Cortex of kidney (tissue), 1 donor: ENCODE measurements around the gene NPL.
A peak's percentile ranks its signal among the peaks of the same experiment; 100 is the strongest.

Experiments used
- DNase-seq: peaks from one replicate; lab custom pipeline; 2025; lab: John Stamatoyannopoulos, UW

NPL gene

DNA sequence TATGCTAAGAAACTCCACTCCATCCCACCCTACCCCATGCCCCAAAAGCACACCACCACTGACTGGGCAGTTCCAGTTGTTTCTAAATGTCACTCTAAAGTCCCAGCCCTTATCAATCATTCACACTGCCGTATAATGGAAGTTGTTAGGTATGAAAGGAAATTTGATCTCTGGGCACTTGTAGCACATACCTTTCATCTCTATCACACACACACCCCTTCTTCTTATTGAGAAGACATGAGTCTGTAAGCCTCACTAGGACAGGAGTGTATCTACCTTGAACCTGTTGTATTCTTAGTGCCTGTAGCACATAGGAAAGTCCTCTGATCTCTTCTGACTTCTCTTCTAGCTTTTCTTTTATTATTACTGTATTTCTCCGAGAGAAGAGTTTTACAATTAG, 27.3 kb downstream of the NPL start:
- no peak for DNase-seq

DNA sequence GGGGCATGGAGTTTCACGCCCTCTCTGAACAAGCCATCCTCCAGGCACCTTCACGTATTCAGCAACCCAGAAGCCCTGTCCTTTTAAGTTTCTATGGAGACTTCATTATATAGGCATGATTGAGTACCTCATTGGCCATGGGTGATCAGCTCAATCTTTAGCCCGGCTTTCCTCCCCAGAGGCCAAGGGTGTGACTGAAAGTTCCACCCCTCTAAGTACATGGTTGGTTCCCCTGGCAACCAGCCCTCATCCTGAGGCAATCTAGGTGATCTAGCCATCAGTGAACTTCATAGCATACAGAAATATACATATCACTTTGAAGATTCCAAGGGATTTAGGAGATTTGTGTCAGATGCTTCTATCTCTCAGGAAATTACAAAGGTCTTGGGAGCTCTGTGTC, 28.2 kb downstream of the NPL start:
- no peak for DNase-seq

DNA sequence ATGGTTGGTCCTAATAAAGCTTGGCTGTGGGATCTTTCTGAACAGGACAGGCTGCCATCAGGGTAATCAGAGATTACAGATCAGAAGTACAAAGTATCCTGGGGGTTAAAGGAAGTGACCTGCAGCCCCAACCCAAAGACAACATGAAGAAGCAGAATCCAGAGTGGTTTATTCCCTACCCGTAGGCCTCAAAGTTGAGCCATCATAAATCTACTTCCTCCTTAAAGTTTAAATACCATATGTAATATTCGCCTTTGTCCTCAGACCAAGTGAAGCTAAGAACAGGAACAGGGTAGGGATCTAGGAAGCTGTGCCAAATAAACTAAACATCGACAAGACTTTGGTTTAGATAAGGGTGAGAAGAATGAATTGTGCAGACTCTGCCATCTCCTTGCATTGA, 33.6 kb downstream of the NPL start:
- DNase-seq, result no peak

DNA sequence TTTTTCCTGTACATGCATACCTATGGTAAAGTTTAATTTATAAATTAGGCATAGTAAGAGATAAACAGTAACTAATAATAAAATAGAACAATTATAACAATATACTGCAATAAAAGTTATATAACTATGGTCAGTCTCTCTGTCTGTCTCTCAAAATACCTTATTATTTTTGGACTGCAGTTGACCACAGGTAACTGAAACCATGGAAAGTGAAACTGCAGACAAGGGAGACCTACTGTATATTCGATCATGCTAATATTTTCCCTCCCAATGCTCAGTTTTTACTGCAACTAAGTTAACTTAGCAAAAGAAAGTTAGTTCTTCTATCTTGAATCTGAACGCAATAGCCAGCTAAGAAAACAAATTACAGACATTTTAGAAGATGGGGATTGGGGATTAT, 37.3 kb downstream of the NPL start:
- no peak for DNase-seq

DNA sequence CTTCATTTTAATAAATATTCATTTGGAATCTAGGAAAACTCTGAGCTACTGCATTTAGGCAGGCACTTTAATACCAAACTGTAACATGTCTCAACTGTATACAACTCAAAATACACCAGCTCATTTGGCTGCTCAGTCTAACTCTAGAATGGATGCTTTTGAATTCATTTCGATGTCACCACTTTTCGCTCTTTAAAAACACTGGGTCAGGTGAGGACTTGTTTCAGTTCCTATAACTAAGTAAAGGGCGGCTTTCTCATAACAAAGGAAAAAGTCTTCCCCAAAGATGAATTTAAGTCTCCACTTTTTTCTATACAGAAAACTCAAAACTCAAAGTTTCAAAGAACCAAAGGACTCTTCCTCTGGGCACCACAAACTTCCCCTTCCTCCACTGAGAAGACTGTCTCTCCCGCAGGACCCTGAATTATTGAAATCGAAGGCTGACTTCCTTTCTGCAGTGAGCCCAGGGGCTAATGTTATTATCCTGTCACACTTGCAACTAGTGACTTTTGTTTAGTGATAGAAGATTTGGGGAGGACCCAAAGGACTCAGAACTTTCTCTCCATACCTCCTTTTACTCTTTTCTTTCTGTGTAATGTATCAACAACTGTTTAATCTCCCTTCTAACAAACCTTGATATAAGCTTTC, 39.8 kb downstream of the NPL start:
- DNase-seq, result no peak

DNA sequence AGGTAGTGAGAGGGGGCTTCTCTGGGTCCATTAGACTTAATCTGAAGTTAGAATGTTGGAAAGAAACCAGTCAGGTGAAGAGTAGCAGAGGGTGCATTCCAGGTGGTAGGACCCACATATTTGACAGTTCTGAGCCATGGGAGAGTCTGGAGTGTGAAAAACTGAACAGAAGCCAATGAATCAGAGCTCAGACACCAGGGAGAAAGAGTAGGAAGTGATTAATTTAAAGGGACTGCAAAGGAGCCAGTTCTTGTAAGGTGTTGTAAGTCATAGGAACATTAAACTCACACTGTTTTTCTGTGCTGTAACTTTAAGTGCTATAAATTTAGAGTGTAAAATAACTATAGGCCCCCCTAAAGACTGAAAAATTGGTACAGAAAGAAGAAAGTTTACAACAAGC, 43.7 kb downstream of the NPL start:
- DNase-seq, result no peak

DNA sequence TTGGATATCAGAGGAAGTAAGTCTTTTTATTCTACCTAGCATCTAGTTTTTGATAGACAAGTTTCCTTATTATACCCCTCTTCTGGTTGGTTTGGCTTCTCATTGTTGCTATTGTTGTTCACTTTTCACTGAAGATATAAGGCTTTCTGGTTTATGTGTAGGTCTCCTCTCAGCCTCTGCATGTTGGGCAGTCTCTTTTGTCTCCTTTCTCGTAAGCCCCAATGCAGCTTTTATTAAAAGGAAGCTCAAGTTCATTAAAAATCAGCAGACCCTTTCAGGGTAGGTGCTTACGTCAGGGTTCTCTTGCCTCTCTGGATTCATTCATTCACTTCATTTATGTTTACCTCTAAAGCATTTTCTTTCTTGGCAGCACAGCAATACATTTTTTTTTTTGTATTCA, 44.8 kb downstream of the NPL start:
- DNase-seq, result no peak

DNA sequence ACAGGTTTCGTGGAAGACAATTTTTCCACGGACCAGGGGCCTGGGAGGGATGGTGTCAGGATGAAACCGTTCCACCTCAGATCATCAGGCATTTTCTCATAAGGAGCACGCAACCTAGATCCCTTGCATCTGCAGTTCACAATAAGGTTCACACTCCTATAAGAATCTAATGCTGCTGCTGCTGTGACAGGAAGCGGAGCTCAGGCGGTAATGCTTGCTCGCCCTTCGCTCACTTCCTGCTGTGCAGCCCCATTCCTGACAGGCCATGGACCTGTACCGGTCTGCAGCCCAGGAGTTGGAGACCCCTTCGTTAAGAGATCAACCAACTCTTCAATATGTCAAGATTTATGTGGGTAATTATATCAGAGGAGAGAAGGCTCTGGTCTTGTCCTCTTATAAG, 46.2 kb downstream of the NPL start:
- no peak for DNase-seq

DNA sequence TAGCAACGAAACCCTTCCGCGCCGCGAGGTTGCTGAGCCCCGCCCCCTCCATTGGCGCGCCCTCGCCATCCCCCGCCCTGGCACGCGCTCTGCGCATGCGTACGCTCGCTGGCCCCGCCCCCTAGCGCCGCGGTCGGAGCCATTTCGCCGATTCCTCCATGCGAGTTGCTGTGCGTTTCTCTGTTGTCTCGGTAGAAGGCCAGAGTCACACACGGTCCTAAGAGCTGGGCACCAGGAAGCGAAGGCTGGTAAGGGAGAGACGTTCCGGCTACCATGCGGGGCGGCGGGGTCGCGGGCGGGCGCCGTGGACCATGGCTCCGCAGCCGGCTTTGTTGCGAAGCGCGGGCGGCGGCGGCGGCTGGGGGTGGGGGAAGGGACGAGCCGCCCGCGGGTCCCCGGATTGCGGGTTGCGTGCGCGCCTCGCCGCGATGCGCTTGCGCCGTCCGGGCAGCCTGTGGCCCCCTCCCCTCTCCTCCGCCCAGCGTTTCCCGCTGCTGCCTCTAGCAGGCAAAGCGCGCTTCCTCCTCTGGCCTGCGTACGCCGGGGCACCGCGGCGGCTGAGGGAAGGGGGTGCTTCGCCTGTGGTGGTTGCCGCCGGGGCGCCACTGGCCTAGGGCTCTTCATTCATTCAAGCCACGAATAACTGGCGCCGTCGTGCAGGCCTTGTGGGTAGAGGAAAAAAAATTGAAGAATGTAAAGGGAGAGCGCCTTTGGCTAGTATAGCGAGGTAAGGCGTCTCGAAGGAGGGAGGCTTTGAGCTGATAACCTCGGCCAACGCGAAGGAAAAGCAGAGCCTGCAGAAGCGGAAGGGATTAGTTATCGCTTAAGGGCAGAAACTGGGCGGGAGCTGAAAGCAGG, 49.9 kb downstream of the NPL start, which contains the start of gene DHX9:
DHX9 (plus strand) TSS at position 139 of the 858 bp plus-strand sequence. CDS start 3,220 bp downstream, outside the sequence.
- peak; percentile 63 for DNase-seq

DNA sequence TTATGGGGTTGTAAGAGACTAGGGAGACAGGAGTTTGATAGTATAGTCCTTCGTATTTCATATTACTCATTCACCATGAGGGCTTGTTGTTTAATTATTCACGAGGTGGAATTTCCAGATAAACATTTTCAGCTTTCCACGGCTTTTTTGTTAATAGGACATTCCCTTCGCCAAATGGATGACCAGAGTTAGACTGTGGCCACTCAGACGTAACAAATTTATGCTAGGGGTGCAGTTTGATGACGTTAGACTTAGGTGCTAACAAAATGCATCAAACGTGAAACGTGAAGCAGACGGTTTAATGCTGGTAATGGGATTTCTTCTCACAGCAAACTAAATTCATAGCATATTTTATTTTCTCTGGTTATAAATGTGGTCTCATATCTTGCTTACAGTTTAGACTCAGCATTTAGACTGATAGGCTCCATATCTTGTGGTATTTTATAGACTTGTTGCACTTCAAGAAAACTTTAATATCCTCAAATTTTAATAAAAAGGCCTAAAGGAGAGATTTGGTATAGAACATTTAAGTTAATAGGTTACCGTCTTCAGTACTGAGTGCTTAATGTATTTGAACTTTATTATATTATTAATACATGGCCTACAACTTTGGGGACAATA, 51.9 kb downstream of the NPL start:
- no peak for DNase-seq

DNA sequence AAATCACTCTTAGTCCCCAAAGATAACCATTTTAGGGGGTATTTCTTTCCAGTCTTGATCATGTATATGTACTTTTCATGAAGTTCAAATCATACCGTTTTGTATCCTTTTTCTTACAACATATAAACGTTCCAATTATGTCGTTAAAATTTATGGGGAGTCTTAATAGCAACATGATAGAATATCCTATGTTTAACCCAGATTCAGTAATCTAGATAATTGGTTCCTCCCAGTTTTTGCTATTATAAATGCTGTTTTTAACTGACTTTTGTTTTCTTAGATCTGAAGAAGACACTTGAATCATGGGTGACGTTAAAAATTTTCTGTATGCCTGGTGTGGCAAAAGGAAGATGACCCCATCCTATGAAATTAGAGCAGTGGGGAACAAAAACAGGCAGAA, 52.7 kb downstream of the NPL start:
- no peak for DNase-seq

DNA sequence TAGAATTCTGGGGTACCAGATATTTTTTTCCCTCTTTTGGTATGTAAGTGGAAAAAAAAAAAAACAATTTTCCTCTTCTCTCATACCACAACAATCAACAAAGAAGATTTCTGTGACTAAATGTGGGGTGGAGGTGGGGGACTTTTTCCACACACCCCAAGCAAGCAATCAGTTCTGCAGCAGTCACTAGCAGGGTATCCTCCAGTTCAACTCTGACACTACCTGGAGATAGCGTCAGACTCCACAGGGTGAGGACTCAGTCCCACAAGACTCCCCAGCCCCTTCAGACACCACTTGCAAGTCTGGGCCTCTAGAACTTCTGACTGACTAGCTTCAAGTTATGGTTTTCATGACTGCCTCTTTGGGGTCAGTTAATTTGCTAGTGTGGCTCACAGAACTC, 55.8 kb downstream of the NPL start:
- no peak for DNase-seq

DNA sequence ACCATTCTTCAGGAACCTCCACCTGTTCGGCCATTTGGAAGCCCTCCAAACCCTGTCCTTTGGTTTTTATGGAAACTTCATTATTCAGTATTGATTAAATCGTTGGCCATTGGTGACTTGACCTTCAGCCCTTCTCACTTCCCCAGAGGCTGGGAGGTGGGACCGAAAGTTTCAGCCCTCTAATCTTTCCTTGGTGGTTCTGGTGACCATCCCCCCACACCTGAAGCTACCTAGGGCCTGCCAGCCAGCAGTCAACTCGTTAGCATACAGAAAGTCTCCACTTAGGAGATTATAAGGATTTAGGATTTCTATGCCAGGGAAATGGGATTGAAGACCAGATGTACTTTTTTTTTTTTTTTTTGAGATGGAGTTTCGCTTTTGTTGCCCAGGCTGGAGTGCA, 56.3 kb downstream of the NPL start:
- DNase-seq, result no peak

DNA sequence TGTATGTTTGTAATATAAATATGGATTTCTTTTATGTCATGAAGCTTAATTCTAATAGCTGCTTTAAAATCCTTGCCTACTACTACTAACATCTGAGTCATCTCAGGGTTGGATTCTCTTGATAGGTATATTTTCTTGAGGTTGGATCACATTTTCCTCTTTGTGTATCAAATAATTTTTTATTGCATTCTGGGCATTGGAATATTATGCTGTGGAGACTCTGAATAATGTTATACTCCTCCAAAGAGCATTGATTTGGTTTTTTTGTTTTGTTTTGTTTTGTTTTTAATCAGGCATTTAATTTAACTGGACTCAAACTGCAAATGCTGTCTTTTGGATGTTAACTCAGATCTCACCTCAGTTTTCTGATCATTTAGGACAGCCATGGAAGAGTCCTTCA, 57.5 kb downstream of the NPL start:
- no peak for DNase-seq

DNA sequence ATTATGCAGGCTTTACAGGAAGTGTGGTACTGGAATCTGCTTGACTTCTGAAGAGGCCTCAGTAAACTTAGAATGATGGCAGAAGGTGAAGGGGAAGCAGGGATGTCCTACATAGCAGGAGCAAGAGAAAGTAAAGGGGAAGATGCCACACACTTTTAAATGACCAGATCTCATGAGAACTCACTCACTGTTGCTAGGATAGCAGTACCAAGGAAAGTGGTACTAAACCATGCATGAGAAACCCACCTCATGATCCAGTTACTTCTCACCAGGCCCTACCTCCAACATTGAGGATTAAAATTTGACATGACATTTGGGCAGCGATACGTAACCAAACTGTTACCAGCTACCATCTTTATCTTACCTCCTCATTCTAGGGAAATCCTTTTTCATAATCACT, 59.2 kb downstream of the NPL start:
- DNase-seq, result no peak

DNA sequence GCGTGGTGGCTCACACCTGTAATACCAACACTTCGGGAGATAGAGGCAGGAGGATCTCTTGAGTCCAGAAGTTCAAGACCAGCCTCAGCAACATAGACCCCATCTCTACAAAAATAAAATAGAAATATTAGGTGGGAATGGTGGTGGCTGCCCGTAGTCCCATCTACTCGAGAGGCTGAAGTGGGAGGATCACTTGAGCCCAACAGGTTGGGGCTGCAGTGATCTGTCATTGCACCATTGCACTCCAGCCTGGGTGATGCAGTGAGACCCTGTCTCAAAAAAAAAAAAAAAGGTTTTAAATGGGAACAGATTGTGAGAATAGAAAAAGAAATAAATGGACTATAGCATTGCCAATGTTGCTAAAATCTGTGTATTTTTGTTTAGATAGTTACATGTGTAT, 60.7 kb downstream of the NPL start:
- DNase-seq, result no peak

DNA sequence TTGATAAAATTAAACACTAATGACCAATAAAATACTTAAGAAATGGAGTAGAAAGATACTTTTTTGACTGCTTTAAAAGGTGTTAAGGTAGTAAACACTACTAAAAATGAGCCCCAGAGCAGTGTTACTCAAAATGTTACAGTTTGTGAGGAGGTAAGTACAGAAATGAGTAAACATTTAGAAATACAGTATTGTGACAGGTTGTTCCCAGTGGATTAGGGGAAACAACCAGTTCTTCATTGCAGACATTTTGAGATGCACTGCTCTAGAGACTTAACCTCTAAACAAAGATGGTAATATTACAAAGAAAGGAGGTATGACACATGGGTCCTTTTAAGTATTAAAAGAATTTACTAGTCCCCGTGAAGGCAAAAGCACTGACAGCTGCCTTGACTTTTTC, 62.3 kb downstream of the NPL start:
- no peak for DNase-seq

DNA sequence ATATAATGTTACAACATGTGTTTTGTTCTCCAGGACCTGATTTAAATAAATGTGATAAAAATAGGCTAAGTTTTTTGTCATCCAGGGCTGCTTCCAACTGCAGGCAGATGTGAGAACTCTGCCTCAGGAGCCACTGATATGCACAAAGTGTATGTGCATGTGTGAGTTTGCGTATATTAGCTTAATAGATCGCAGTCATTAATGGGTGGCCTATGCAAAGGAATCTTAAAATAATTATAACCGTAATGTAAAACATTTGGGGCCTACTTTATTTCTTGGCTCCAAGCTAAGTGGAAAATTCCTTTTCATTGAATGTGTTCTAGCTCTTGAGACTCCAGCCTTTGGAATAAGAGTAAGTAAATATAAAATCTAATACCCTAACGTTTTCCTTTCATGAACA, 66.3 kb downstream of the NPL start:
- DNase-seq, result no peak

DNA sequence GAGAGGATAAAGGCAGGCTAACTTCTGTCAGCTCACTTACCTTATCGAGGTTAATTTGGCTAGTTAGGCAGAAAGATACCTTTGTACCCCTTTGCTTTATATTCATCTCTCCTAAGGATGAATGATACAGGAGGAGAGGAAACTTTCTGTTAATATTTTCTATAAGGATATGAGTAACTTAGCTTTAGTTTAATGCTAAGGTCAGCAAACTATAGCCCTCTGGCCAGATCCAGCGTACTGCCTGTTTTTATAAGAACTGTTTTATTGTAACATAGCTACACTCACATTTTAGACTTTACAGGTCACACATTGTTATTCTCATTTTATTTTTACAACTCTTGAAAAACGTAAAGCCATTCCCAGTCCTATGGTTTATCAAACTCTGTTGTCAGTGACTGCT, 67.6 kb downstream of the NPL start:
- DNase-seq, result no peak

DNA sequence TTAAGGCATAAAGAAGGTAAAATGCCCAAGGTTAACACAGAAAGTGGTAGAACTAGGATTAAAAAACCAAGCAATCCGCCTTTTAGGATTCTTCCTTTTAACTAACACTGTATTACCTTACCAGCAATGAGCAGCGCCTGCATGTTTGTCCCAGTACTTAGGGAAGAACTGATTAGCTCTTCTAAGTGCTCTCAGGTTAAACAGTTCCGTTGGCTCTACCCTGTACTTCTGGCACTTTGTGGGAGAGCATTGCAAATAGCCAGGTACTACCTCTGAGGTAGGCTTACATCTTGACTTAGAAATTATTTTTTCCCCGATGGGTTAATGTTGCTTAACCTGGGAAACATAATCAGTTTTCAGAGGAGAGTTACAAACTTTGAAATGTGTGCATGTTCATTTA, 71.1 kb downstream of the NPL start:
- no peak for DNase-seq

DNA sequence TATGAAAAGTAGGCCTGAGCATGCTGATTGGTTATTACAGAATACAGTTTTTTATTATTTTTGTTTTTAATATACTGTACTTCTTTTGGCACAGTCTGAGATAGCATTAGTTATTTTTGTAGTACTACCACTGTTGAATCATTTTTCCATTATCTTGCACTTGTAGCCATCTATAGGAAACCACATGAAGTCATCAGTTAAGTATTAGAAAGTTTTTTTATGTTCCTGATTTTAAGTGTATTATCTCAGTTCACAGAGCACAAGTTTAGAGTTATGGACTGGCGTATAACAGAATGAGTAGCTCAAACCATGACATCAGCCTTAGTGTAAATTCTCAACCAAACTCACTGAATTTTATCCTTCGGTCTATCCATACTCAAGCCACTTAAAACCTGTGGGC, 72.4 kb downstream of the NPL start:
- no peak for DNase-seq

DNA sequence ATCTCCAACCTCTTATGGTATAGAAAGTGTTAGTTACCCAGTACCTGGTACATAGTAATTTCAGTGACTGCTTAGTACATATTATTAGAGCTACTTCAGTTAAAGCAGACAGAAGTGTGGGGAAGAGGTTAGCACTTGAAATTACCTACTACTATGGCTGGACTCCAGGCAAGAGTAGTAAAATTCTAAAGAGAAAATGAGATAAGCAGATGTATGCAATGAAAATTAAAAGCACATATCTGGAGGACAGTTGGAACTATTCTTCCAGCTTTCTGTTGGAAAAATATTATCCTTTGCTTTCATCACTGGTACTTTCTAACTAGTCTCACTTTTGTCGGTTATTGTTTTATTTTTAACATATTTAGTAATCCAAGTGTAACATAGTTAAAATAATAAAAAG, 73.3 kb downstream of the NPL start:
- no peak for DNase-seq

DNA sequence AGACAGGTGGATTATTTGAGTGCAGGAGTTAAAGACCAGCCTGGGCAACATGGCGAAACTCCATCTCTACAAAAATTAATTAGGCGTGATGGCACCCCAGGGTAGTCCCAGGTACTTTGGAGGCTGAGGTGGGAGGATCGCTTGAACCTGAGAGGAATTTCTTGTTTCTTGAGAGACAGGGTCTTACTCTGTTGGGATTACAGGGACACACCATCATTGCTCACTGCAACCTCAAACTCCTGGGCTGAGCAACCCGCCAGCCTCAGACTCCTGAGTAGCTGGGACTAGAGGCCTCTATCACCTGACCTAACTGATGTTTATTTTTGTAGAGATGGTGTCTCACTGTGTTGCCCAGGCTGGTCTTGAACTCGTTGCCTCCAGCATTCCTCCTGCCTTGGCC, 74.4 kb downstream of the NPL start:
- DNase-seq, result no peak
